GM23338 (cell line): ENCODE data around the gene TMPRSS6. TPM values are rescaled to one million over a fixed set of nuclear protein-coding genes. Genes with fewer than 3 reads are reported as not detected.

Source experiments
- ATAC-seq: fragments of 200-7000 bp; cut with Tn5 transposase; 3 replicates; pipeline ENCODE4 v1.9.1; 2020
- DNase-seq: peaks from one replicate; pipeline ENCODE4 v3.0.0-alpha.2; 2015; ENCODE audit warnings: low spot score
- H2AFZ ChIP-seq: fragments of 200-600 bp; sonication (generic); 2 replicates; pipeline ENCODE4 v1.8.0; 2016; ENCODE audit warnings: antibody characterized with exemption, mild to moderate bottlenecking, moderate library complexity
- H3F3A ChIP-seq: fragments of 200-600 bp; sonication (generic); replicated peaks from 2 replicates; pipeline ENCODE4 v1.8.0; 2017; ENCODE audit warnings: antibody characterized with exemption, mixed run types, low read depth
- H3K27ac ChIP-seq: fragments of 200-600 bp; sonication (generic); 2 replicates; pipeline ENCODE4 v1.6.1; 2016; ENCODE audit warnings: low read depth
- H3K27me3 ChIP-seq: fragments of 200-600 bp; sonication (generic); 2 replicates; pipeline ENCODE4 v1.8.0; 2016; ENCODE audit warnings: mild to moderate bottlenecking, mixed run types, moderate library complexity; ENCODE audit not compliant: insufficient read depth
- H3K36me3 ChIP-seq: fragments of 200-600 bp; sonication (generic); 2 replicates; pipeline ENCODE4 v1.8.0; 2016; ENCODE audit warnings: mild to moderate bottlenecking; ENCODE audit not compliant: insufficient read depth
- H3K4me1 ChIP-seq: fragments of 200-600 bp; sonication (generic); 2 replicates; pipeline ENCODE4 v1.8.0; 2016; ENCODE audit warnings: mild to moderate bottlenecking, moderate library complexity; ENCODE audit not compliant: insufficient read depth
- H3K4me2 ChIP-seq: fragments of 200-600 bp; sonication (generic); 2 replicates; pipeline ENCODE4 v1.7.1; 2017; ENCODE audit warnings: mixed run types
- H3K4me3 ChIP-seq: fragments of 200-600 bp; sonication (generic); 2 replicates; pipeline ENCODE4 v1.6.1; 2016; ENCODE audit warnings: mixed run types
- H3K79me2 ChIP-seq: fragments of 200-600 bp; sonication (generic); replicated peaks from 2 replicates; pipeline ENCODE4 v1.8.0; 2017; ENCODE audit warnings: mild to moderate bottlenecking; ENCODE audit not compliant: insufficient read depth
- H3K9me2 ChIP-seq: fragments of 200-600 bp; sonication (generic); 2 replicates; pipeline ENCODE4 v1.8.0; 2017; ENCODE audit not compliant: insufficient read depth
- H4K20me1 ChIP-seq: fragments of 200-600 bp; sonication (generic); replicated peaks from 2 replicates; pipeline ENCODE4 v1.8.0; 2017; ENCODE audit warnings: mild to moderate bottlenecking; ENCODE audit not compliant: insufficient read depth
- H3K27ac Mint-ChIP-seq: 2 replicates; pipeline ENCODE4 v1.8.0; 2020; ENCODE audit warnings: inconsistent platforms, mild to moderate bottlenecking, moderate library complexity, mixed read lengths
- H3K27me3 Mint-ChIP-seq: 3 replicates; pipeline ENCODE4 v1.8.0; 2022; ENCODE audit warnings: low read depth, mild to moderate bottlenecking, moderate library complexity, mixed read lengths, inconsistent platforms; ENCODE audit not compliant: insufficient read depth, poor library complexity
- H3K36me3 Mint-ChIP-seq: 3 replicates; pipeline ENCODE4 v1.8.0; 2021; ENCODE audit warnings: low read depth, mild to moderate bottlenecking, inconsistent platforms, moderate library complexity, mixed read lengths
- H3K4me1 Mint-ChIP-seq: 3 replicates; pipeline ENCODE4 v1.8.0; 2020; ENCODE audit warnings: mild to moderate bottlenecking, inconsistent platforms, mixed read lengths
- H3K4me3 Mint-ChIP-seq: 3 replicates; pipeline ENCODE4 v1.8.0; 2021; ENCODE audit warnings: moderate library complexity, mild to moderate bottlenecking, inconsistent platforms, mixed read lengths
- H3K9me3 Mint-ChIP-seq: 3 replicates; pipeline ENCODE4 v1.8.0; 2020; ENCODE audit warnings: moderate library complexity, mild to moderate bottlenecking, inconsistent platforms, mixed read lengths
- CREB1 ChIP-seq: fragments of 250-450 bp; sonication (Bioruptor Pico); IDR thresholded peaks from 2 replicates; pipeline ENCODE4 v1.5.0; 2020; ENCODE audit warnings: low read depth, mild to moderate bottlenecking, moderate library complexity
- CTCF ChIP-seq, 2 experiments: fragments of 200-600 bp in 1 of 2; sonication (generic) in 1 of 2; conservative IDR thresholded peaks; 2 replicates each; pipeline versions ENCODE4 v1.5.1 to v1.6.1; 2016 to 2017; ENCODE audit warnings: antibody characterized with exemption in 2 of 2, low read depth in 2 of 2, mild to moderate bottlenecking in 2 of 2, moderate library complexity in 1 of 2
- EZH2phosphoT487 ChIP-seq: fragments of 200-600 bp; sonication (generic); IDR thresholded peaks from one replicate; pipeline ENCODE4 v1.8.1; 2018; ENCODE audit warnings: antibody characterized with exemption; ENCODE audit not compliant: unreplicated experiment
- JUNB ChIP-seq: IDR thresholded peaks from one replicate; pipeline ENCODE4 v1.6.1; 2016; ENCODE audit warnings: antibody characterized with exemption; ENCODE audit not compliant: unreplicated experiment
- NANOG ChIP-seq: IDR thresholded peaks from 2 replicates; pipeline ENCODE4 v1.6.1; 2016; ENCODE audit warnings: antibody characterized with exemption, borderline replicate concordance
- POLR2AphosphoS5 ChIP-seq: IDR thresholded peaks from 2 replicates; pipeline ENCODE4 v1.6.1; 2016; ENCODE audit warnings: antibody characterized with exemption, low read depth
- STAT1 ChIP-seq: IDR thresholded peaks from one replicate; pipeline ENCODE4 v1.6.1; 2016; ENCODE audit warnings: antibody characterized with exemption; ENCODE audit not compliant: unreplicated experiment
- ZNF331 ChIP-seq: fragments of 250-450 bp; sonication (Bioruptor Pico); IDR thresholded peaks from 2 replicates; pipeline ENCODE4 v1.5.0; 2020; ENCODE audit warnings: low read depth, mild to moderate bottlenecking, moderate library complexity
- polyA plus RNA-seq: library from polyadenylated mRNA; unstranded; fragments of >200 nt; fragmentation: Nextera tagmentation; extraction: Ambion mirVana; gene quantifications from 2 replicates; pipeline ENCODE4 v1.2.1, GENCODE V29; 2016
- total RNA-seq: library from RNA; depleted of rRNA; stranded (reverse); fragments of >200 nt; shearing (Covaris generic); gene quantifications from 2 replicates; pipeline ENCODE4 v1.2.3, GENCODE V29; 2014
- TF ChIP-seq, protein P1 (sequence below): IDR thresholded peaks from 2 replicates; pipeline ENCODE4 v1.6.1; 2016; ENCODE audit warnings: antibody characterized with exemption
- TF ChIP-seq, protein P2 (sequence below): IDR thresholded peaks from one replicate; pipeline ENCODE4 v1.6.1; 2018; ENCODE audit warnings: antibody characterized with exemption; ENCODE audit not compliant: unreplicated experiment

The TMPRSS6 gene
- total and polyA plus RNA-seq, 2 experiments from 2014 or later: 0.13 TPM; not detected in 1

DNA sequence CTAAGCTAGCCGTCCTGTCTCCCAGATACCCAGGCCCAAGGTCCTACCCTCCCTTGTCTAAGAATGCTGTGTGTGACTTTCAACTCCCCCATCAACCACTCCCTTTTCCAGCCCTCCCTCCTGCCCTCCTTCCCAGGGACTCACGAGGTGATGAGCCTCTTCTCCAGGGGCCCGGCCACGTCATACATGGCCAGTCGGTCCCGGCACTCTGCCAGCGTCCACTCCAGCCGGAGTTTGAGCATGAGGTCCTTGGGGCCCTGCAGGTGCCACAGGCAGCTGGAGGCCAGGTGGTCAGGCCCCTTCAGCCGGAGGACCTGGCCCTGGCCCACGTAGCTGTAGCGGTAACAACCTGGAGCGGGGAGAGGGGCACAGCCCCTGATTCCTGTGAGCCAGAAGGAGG is 20.1 kb downstream of the TMPRSS6 start (continued):
- no peak for TF ChIP-seq CTCF (conservative IDR thresholded peaks at IDR 0.05; ENCODE audit: low read depth in 2 of 2)
- TF ChIP-seq, protein P1, sequence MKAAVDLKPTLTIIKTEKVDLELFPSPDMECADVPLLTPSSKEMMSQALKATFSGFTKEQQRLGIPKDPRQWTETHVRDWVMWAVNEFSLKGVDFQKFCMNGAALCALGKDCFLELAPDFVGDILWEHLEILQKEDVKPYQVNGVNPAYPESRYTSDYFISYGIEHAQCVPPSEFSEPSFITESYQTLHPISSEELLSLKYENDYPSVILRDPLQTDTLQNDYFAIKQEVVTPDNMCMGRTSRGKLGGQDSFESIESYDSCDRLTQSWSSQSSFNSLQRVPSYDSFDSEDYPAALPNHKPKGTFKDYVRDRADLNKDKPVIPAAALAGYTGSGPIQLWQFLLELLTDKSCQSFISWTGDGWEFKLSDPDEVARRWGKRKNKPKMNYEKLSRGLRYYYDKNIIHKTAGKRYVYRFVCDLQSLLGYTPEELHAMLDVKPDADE: no peak
- no peak for TF ChIP-seq JUNB
- no peak for TF ChIP-seq NANOG
- TF ChIP-seq, protein P2, sequence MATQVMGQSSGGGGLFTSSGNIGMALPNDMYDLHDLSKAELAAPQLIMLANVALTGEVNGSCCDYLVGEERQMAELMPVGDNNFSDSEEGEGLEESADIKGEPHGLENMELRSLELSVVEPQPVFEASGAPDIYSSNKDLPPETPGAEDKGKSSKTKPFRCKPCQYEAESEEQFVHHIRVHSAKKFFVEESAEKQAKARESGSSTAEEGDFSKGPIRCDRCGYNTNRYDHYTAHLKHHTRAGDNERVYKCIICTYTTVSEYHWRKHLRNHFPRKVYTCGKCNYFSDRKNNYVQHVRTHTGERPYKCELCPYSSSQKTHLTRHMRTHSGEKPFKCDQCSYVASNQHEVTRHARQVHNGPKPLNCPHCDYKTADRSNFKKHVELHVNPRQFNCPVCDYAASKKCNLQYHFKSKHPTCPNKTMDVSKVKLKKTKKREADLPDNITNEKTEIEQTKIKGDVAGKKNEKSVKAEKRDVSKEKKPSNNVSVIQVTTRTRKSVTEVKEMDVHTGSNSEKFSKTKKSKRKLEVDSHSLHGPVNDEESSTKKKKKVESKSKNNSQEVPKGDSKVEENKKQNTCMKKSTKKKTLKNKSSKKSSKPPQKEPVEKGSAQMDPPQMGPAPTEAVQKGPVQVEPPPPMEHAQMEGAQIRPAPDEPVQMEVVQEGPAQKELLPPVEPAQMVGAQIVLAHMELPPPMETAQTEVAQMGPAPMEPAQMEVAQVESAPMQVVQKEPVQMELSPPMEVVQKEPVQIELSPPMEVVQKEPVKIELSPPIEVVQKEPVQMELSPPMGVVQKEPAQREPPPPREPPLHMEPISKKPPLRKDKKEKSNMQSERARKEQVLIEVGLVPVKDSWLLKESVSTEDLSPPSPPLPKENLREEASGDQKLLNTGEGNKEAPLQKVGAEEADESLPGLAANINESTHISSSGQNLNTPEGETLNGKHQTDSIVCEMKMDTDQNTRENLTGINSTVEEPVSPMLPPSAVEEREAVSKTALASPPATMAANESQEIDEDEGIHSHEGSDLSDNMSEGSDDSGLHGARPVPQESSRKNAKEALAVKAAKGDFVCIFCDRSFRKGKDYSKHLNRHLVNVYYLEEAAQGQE: no peak
- TF ChIP-seq STAT1: no peak
- no peak for TF ChIP-seq EZH2phosphoT487
- TF ChIP-seq POLR2AphosphoS5: no peak

- Histone ChIP-seq H3K4me3 (no peak overlapping the region), H3K9me2 (no peaks in the 10 kb centered on the region), H3K27ac (no peak overlapping the region), H3K79me2 (no peaks in the 10 kb centered on the region), H3K4me2 (no peak overlapping the region), H3K4me1 (no peaks in the 10 kb centered on the region; the same call in 1 of the 2 replicates), H3K27me3 (no peaks in the 10 kb centered on the region), H3F3A (no peaks in the 10 kb centered on the region), H4K20me1 (no peaks in the 10 kb centered on the region), H3K36me3 (no peaks in the 10 kb centered on the region), H2AFZ (no peak overlapping the region)
- H3K4me1 Mint-ChIP-seq: peaks cover 8% of the 10 kb centered on the region
- no peak for DNase-seq
- peaks cover 7% of the 10 kb centered on the region for H3K27me3 Mint-ChIP-seq
- no peaks in the 10 kb centered on the region; the same call in 2 of the 3 replicates for H3K9me3 Mint-ChIP-seq
- TF ChIP-seq NANOG (no peak), ZNF331 (CRISPR knock-in tag) (no peak), CREB1 (CRISPR knock-in tag) (no peak)
- TF ChIP-seq, protein P1: no peak
- no peaks in the 10 kb centered on the region for H3K36me3 Mint-ChIP-seq
- H3K27ac Mint-ChIP-seq: no peak overlapping the region
- no peak for ATAC-seq
- H3K4me3 Mint-ChIP-seq: no peak overlapping the region
These were observed 20.6 kb downstream of the TMPRSS6 start for GRCh38 chr22:37088750-37089408.
